Measurements from ENCODE around the gene XRCC3. TPM values are rescaled to one million over a fixed set of nuclear protein-coding genes. Genes with fewer than 3 reads are reported as not detected.

The XRCC3 gene
- total RNA-seq (2013), result 5.7 TPM
- polyA plus RNA-seq, result 1 to 10 TPM in 2 of 3 donors, under 1 TPM in 1; 0.66 to 8.1 (median 2.0) TPM
- polyA minus RNA-seq, result 3.6 and 5.8 TPM in 2 replicates
- total RNA-seq, result 0.59 to 5.9 (median 2.7) reads per million in 11 experiments

DNA sequence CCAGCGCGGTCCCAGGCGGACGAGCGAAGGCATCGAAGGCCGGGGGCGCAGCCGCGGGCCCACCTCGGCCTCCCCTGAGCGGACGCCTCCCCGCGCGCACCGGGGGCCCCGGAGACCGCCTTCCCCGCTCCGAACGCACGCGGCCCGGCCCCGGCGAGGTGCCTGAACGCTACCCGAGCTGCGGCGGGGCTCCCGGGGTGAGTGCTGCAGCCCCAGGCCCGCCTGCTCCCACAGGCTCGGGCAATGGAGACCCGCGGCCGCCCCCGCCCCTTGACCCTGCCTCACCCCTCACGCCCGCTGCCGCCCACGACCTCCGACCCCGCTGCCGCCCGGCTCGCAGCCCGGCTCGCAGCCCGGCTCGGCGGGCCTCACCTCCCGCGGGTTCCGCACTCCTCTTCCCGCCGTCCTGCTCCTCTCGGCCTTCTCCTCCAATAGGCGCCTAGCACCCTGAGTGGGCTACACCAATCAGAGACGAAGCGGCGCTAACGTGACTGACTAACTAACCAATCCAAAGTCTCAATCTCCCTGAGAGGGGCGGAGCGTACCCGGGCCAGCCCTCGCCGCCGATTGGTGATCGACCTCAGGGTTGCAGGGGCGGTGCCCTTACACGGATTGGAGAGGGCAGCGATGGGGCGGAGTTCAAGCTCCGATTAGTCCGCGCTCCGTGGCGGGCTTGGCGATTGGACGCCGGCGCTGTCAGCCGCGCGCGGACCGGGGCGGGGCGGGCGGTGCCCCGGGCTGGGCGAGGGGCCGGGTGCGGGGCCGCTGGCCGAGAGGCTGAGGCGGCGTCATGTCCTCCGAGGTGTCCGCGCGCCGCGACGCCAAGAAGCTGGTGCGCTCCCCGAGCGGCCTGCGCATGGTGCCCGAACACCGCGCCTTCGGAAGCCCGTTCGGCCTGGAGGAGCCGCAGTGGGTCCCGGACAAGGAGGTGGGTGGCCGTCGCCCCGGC lies at the start of gene XRCC3, which contains the start of gene ZFYVE21:
Gene XRCC3 (minus strand): TSS at position 400 of the 949 bp plus-strand sequence. CDS start 4,364 bp downstream, outside the sequence.
Gene ZFYVE21 (plus strand): TSS at position 759 of the 949 bp plus-strand sequence. CDS start 32 bp downstream, at position 791.
- peaks cover 16 to 26% of the 10 kb centered on the region in 2 donors for H3K4me1 ChIP-seq (ENCODE audit: control insufficient read depth in 1 of 2, insufficient read depth in 2 of 2, low read length in 2 of 2)

More for the DNA sequence above, at the start of gene XRCC3, which contains the start of gene ZFYVE21:
- H3K79me2 ChIP-seq (ENCODE audit: insufficient read depth, low read length), result peaks cover 49% of the 10 kb centered on the region
- no peaks in the 10 kb centered on the region for H3K9me3 ChIP-seq (replicated peaks in 1 of 2; ENCODE audit: control insufficient read depth in 1 of 2, insufficient read depth in 1 of 2, low read length in 2 of 2)
- H3K9ac ChIP-seq (ENCODE audit: insufficient read depth, low read length, poor library complexity, severe bottlenecking), result peak within 1 kb of the TSS; percentile 70
- peak; percentile 99 to 100 (median 99) for DNase-seq
- peaks cover 0 to 2% of the 10 kb centered on the region in 2 donors for H3K36me3 ChIP-seq (replicated peaks in 1 of 2; ENCODE audit: control insufficient read depth in 1 of 2, insufficient read depth in 2 of 2, low read length in 2 of 2)
- H3K27ac Mint-ChIP-seq, result peak within 1 kb of the TSS in 5 of 7 donors; percentile 22 to 80 (median 41)
- H3K4me2 ChIP-seq (replicated peaks; ENCODE audit: extremely low read depth, low read length, poor library complexity, severe bottlenecking), result peak within 1 kb of the TSS; percentile 85
- peaks cover 29% of the 10 kb centered on the region for H3K4me1 Mint-ChIP-seq
- H3K36me3 Mint-ChIP-seq, result peaks cover 12 to 18% of the 10 kb centered on the region in 2 donors
- WGBS (ENCODE audit: insufficient coverage), result under 1% methylated on average over 121 of the region's 121 CpGs
- peaks cover 37% of the 10 kb centered on the region for H4K20me1 ChIP-seq (ENCODE audit: insufficient read depth, low read length)
- H3K27me3 Mint-ChIP-seq (ENCODE audit: low read depth in 3 of 3), result peaks cover 0 to 1% (median 0%) of the 10 kb centered on the region in 3 donors
- intact Hi-C loops (cut with micrococcal nuclease), result loop anchor here in 1 of 2 donors (5.0 kb wide), 1 partner anchor 88 kb away; the partner anchor contains the start of gene KLC1
- peak within 1 kb of the TSS; percentile 86 for H2AFZ ChIP-seq (ENCODE audit: insufficient read depth, low read depth, low read length, poor library complexity, severe bottlenecking)
- H3K27ac ChIP-seq (ENCODE audit: low read depth in 1 of 2, low read length in 2 of 2), result peak within 1 kb of the TSS in 1 of 2 donors; percentile 41
- H3K27me3 ChIP-seq (ENCODE audit: control insufficient read depth in 2 of 2, insufficient read depth in 2 of 2, low read length in 2 of 2), result no peaks in the 10 kb centered on the region
- H3K4me3 ChIP-seq (replicated peaks in 1 of 3; ENCODE audit: low read depth in 2 of 3, low read length in 3 of 3), result peak within 1 kb of the TSS; percentile 42 to 77 (median 65)
- no peaks in the 10 kb centered on the region for H3K9me3 Mint-ChIP-seq
- TF ChIP-seq CTCF (IDR thresholded peaks at IDR 0.05), result no peak
- H3K4me3 Mint-ChIP-seq, result peak within 1 kb of the TSS; percentile 83 to 89
